ENCODE measurements around the gene COL23A1.
"Not testable (repeated sequence)": the region's sequence is repeated elsewhere in the genome, so short reads cannot be mapped to it uniquely, and the experiment has no call there.

COL23A1 gene

DNA sequence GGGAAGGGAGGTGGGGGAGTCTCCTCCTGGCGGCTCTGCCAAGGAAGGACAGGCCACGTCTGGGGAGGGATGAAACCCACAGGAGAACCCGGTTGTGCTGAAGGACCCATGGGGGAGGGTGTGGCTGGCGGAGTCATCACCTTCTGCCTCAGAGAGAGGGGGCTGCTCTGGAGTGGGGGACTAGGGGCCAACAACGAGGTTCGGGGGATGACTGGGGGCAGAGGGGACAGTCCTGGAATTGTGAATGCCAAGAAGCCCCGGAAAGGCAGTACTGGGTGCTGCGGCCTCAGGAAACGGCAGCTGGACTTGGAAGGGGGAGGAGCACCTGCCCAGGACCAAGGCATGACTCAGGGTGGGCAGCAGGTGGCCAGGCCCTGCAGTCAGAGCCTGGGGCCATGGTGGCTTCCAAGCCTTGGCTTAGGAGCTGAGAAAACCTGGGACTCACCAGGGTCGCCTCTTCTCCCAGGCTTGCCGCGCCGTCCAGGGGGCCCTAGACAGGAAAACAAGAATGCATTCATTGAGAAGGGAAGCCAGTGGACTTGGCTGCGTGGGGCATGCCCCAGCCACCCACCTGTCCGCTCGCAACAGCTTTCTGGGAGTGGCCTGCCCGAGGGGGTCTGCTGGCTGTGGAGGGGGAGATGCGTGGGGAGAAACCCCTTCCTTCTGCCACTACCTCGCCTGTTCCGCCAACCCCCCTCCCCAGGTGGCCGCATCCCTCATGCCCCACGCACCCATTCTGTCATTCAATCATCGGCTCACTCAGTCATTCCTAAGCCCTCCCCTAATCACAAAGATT, 283.6 kb downstream of the COL23A1 start:
- DNase-seq (ENCODE audit: low read depth in 2 of 2), result no peak

DNA sequence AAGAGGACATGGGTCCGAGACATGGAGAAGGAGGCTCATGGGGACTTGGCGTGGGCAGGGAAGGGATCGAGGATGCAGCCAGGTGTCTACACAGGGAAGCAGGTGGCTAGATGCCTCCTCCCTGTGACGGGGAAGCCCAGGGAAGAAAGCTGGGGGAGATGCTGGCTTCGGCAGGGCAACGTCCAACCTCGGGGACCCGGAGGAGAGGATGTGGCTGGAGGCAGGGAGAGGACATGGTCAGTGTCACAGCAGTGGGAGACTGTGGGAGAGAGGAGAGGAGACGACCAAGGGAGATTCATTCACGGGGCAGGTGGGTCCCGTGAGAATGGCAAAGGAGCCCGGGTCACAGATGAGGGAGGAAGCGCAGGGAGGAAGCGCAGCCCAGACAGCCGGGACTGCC, 284.4 kb downstream of the COL23A1 start:
- no peak for DNase-seq (ENCODE audit: low read depth in 2 of 2)

DNA sequence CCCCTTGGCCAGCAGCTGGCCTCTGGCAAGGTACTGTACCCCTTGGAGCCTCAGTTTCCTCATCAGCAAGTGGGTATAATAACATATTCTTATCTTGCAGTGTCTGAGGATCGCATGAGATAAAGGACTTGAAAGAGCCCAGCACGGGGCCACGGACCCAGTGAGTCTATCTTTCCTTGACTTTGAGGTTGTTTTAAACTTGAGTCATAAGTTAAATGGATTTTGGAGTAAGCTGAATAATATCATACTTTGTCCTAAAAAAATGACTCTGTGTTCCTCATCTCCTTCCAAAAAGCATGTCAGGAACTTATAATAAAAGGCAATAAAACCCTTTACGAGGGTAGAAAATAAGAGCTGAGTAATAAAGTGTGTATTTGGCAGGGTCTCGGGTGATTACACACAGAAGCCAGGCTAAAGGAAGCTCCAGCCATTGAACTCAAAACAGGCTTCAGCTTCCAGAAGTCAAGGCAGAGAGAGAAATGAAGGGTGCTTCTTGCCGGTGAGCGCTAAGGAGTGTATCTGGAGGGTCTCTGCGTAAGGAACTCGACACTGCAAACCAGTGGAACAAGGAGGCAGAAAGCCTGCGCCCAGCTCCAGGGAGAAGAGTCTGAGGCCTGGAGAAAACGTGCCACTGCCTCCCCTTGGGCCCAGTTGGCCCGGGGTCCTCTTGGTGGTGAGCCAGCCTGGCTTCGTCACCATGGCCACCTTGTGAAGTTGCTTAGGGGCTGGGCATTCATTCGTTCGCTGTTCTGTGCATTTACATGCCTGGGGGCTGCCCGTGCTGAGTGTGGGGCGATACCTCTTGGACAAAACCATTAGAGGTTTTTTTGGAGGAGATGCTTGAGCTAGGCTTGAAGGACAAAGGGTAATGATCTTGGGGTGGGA, 285.2 kb downstream of the COL23A1 start:
- DNase-seq (ENCODE audit: low read depth in 2 of 2), result no peak

DNA sequence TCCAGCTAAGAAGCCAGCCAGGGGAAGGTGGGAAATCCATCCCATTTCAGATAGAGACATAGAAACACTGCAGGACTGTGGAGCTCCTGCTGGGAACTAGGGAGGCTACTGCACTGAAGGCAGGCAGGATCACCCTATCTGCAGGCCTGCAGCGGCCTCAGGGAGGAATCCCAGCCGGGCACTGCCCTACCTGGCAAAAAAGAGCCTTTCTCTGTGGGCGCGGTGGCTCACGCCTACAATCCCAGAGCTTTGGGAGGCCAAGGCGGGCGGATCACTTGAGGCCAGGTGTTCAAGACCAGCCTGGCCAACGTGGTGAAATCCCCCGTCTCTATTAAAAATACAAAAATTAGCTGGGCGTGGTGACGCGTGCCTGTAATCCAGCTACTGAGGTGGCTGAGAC, 286.2 kb downstream of the COL23A1 start:
- DNase-seq (ENCODE audit: low read depth in 2 of 2), result no peak

DNA sequence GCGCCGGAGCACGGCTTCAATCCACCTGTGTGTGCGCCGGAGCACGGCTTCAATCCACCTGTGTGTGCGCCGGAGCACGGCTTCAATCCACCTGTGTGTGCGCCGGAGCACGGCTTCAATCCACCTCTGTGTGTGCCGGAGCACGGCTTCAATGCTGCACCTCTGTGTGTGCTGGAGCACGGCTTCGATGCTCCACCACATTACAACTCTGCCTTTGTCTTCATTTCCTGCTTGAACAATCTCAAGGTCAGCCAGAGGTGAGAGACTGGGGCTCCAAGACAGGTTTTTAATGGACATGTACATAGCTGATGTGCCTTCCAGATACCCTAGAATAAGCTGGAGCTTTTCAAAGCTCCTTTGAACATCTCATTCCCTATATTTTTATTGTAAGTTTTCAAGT, 287.9 kb downstream of the COL23A1 start:
- DNase-seq (ENCODE audit: low read depth in 2 of 2), result not testable (repeated sequence)

DNA sequence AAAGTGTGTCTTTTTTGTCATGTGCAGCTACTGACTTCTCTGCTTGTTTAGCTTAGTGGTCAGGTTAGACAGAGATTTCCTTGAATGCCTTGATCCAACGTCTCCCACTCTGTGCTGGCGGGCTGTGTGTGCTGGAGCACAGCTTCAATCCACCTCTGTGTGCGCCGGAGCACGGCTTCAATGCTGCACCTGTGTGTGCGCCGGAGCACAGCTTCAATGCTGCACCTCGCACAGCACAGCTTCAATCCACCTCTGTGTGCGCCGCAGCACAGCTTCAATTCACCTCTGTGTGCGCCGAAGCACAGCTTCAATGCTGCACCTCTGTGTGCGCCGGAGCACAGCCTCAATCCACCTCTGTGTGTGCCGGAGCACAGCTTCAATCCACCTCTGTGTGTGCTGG, 288.6 kb downstream of the COL23A1 start:
- DNase-seq (ENCODE audit: low read depth in 2 of 2), result no peak

DNA sequence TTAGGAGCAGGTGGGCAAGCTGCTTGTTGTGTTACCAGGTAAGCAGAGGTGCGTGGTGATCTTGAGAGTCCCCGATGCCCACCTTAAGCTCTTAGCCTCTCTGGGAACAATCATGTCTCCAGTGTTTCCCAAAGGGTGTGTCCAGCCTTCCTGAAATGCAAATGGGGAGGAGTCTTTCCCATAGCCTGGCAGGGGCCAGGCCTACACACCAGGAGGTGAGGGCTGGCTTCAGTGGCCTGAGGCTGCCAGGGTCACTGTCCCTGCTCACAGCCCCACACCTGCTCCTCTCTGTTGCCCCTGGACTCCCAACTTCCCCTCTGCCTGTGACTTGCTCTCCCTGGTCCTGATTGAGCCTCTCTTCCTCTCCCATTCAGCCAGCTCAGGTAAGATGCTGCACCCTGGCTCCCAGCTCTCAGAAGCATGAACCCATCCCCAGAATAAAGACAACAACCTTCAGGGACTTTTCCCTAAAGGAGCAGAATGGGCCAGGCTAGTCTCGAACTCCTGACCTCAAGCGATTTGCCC, 291.8 kb downstream of the COL23A1 start:
- no peak for DNase-seq (ENCODE audit: low read depth in 2 of 2)

DNA sequence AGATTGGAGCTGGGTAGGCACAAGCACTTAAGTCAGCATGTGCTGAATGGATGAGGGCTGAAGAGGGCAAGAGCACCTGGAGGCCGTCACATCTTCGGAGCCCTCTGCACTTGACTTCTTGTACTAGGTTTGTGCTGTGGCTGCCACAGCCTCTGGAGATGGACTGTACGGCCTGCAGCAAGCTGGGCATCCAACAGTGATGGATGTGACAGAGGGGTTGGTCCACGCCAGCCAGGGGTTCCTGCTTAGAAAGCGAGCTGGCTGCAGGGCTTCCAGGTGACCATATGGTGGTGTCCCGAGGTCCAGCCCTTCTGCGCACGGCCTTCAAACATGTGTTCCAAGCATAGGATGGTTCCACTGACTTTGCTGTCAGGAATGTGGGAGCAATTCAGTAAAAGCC, 292.4 kb downstream of the COL23A1 start:
- no peak for DNase-seq (ENCODE audit: low read depth in 2 of 2)

DNA sequence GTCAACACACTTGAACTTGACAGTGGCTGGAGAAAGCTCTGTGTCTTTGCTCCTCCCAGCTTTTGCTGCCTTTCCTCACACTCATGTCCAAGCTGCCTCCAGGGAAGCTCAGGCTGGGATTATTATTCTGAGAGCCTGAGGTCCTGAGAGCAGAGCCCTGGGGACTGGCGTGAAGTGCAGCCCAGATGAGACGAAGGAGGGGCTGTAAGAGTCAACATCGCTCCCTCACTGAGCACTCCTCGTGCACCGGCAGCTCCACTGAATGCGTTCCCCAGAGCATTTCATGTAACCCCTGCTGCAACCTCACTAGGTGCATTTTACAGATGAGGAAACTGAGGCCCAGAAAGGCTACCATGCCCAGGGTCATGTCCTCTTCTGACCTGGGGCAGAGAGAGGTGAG, 294.1 kb downstream of the COL23A1 start:
- DNase-seq (ENCODE audit: low read depth in 2 of 2), result no peak

DNA sequence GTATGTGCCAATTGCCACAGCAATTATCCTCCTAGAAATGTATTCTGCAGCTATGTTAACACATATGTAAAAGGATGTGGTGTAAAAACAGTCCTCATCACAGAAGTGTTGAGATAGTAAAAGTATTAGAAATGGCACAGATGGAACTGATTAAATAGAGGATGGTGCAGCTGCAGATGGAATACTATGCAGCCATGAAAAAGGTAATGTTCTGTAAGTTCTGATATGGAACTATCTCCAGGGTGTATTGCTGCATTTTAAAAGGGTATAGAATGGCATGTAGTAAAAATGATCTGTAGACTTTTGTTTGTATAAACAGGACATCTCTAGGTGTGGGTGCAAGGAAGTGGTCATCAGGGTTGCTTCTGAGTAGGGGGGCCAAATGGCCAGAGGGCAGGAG, 294.6 kb downstream of the COL23A1 start:
- DNase-seq (ENCODE audit: low read depth in 2 of 2), result no peak

DNA sequence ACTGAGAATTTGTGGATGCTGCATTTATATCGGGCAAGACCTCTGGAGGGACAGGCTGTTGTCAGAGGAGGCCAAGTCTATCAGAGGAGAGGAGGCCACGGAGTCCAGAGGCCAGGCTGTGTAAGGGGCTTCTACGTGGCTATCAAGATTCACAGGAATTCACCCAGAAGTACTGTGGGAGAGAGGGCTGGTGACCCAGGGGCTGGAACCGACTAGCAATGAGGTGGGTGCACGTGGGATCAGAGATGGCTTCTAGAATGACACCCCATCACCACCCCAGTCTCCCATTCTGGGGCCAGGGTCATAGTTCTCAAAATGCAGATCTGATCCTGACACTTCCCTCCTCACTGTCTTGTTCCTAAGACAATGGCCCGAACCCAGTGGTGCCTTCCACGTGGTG, 296.4 kb downstream of the COL23A1 start:
- DNase-seq (ENCODE audit: low read depth in 2 of 2), result no peak

DNA sequence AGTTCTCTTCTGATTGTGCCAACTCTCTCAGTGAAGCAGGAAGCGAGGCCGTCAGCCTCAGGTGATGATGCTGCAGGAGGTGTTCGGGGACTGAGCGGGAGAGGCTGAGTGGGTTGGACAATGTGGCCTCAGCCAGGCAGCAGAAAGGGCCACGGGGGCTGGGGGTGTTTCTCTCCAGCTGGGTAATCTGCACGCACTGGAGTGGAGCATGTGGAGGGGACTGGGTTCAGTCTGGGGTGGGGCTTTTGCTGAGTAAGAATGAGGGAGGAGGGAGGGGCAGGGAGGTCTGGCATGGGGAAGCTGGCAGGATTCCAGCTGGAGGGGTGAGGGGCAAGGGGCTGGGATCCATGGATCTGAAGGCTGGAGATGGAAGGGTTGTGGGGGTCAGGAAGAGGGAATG, 296.8 kb downstream of the COL23A1 start:
- DNase-seq (ENCODE audit: low read depth in 2 of 2), result no peak

DNA sequence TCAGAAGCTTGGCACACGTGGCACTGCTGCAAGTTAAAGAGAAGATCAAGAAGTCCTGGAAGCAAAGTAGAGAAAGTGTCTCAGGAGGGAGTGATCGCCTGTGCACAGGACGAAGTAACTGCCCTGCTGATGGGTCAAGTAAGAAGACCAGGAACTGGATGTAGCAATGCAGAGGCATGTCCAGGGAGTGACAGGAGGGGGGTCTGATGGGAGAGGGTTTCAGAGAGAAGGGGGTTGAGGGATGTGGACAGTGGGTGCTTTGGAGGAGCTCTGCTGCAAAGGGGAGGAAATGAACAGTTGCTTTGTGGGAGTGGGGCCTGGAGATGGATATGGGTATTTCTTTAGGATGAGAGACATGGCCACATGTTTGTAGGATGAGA, 297.4 kb downstream of the COL23A1 start:
- DNase-seq (ENCODE audit: low read depth in 2 of 2), result no peak

DNA sequence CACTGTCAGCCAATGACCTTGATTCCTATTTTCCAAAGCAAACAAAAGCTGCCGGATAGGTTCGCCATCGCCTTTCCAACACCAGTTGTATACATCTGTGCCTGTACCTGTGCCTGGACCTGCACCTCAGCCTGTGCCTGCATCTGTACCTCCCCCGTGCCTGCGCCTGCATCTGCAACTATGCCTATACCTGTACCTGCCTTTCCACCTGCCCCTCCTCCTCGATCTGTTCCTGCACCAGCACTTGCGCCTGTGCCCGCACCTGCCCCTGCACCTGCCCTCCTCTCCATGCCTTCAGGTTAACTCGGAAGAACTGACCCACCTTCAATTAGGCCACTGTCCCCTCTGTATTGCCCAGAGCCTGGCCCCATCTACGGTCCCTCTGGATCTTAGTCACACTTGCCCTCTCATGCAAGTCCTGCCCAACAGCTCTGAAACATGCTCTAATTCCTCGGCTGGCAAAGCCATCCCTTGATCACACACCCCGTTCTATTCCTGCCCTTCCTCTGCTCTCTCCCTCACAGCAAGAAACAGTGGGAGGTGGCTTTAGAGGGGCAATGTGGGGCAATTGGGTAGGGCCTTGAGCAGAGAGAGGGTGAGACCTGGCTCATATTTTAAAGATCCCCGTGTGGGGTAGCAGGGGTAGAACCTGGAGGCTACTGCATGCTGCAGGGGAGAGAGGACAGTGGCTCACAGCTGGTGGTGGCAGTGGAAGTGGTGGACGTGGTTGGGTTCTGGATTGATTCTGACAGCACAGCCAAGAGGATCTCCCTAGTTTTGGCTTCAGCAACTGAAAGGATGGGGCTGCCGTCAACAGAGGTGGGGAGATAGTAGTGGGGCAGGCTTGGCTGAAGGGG, 298.0 kb downstream of the COL23A1 start:
- no peak for DNase-seq (ENCODE audit: low read depth in 2 of 2)

DNA sequence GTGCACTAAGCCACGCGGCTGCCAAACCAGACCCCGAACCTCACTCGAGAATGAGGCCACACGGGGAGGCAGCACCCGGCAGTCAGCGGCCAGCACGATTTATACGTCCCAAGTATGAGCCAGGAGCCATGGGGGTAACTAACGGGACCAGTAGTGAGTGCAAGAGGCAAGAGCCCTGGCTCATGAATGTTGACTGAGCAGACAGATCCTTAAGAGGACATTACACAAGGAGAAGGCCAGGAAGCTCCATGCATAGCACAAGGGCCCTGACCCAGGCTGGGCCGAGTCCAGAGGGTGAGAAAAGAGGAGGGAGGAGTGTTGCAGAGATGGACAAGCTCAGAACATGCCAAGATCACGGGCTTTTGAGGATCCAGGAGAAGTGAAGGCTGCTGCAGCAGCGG, 299.0 kb downstream of the COL23A1 start:
- no peak for DNase-seq (ENCODE audit: low read depth in 2 of 2)

DNA sequence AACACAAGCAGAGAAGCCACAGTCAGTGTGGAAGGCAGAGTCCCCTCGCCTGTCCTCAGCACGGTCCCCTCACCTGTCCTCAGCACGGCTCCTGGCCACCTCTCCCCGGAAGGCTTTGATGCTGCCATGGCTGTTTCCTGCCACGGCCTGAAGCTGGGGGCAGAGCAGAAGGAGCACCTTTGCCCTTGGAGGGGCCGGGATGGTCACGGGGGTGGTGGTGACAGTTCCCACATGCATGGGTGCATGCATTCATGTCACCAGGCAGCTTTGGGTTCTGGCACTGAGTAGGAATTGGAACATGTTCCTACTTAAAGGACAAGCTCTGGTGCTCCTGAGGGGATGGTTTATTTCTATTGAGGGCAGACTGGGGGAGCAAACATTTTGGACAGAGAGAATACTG, 299.8 kb downstream of the COL23A1 start:
- no peak for DNase-seq (ENCODE audit: low read depth in 2 of 2)

DNA sequence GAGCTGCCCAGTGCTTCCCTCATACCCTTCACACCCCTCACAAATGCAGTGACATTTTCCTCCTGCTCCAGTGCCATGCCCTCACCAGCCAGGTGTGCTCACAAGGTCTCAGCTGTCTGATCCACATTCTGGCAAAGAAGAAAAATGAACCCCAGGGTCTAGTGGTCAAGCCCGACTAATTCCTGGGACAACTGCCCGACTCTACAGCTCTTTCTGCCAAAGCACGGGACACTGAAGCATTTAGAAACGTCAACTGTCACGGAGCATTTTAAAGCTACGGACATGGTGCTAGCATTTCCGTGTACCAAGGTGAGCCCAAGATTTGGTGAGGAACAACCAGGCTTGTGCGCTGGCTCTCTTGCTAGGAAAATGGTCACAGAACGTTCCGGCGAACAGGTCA, 300.8 kb downstream of the COL23A1 start:
- DNase-seq (ENCODE audit: low read depth in 2 of 2), result no peak

DNA sequence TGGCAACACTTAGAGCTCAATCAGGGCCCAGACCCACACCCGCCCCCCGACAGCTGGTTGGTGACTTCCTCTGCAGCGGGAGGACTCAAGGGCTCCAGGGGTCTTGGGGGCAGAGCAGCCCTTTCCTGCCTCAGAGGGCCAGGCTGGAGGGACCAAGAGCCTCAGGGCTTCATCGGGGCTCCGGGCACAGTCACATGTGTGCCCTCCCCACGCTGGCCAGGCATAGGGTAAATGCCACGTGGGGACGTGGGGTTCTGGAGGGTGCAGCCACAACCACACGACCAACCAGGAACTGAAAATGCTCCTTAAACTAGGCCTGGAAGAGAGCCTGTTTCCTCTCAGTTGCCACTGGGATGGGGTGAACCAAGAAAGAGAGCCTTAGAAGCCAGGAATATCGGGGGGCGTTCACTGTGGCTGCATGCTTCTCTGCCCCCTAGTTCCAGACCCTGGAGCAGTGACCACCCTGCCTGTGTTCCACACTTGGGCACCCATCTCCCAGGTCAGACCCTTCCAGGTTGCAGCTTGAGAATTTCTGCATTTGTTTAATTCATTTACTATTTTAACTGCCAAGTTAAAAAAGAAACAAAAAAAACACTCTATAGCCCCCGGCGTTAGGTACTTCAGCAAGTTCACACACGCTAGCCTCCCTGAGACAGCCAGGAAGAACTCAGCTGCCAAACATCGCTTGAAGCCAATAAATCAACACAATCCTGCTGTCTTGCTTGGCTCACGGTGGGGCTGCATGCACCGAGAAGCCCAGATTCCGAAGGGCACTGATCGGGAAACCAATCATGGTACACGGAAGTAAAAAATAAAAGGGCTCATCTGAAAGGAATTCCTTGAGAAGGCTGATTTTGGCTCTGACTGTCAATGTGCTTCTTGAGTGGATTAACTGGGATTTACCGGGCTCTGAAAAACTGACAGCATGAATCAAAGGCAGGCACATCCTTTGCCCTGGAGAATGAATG, 301.5 kb downstream of the COL23A1 start:
- no peak for DNase-seq (ENCODE audit: low read depth in 2 of 2)

DNA sequence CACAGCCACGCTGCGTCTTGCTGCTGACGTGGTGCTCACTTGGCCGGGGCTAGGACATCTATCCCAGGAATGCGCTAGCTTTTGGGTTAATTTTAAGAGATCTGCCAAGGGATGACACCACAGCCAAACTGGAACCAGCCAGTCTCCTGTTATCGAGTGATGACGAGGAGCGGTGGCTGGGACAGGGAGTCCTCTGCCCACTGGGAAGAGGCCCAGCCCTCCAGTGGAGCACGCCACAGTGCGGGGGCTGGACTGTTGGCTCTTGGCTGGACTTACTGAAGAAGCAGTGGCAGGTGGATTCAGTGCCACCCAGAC, 302.4 kb downstream of the COL23A1 start:
- DNase-seq (ENCODE audit: low read depth in 2 of 2), result no peak

DNA sequence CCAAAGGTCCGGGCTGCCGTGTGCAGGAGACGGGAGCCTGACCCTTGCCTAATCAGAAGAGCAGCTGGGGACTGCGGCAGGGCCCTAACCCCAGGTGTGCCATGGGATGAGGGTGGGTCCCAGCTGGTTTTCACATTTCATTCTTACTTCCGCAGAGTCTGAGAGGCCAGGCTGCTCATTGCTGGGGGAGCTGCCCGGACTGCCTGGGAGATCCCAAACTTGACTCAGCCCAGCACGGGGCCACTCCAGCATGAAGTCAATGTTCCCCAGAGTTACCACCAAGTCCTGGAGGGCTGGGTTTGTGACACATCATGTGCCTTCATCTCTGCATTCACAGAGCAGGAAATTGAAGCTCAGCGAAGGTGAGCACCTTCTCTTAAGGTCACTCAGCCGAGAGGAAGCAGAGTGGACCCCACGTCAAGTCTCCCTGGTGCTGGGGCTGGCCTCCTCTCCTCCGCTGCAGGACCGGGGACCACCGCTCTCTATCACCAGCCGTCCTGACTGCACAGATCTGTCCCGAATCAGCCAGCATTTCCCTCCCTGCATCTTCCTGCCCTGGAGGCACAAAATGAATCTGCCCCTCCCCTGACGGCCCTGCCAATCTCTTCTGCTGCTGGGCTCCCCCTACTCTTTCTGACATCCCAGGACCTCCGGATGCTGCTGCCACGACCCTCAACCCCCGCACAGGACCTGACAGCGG, 303.0 kb downstream of the COL23A1 start:
- DNase-seq (ENCODE audit: low read depth in 2 of 2), result no peak

All from stimulated activated CD4-positive, alpha-beta T cell treated with anti-CD3 and anti-CD28 coated beads, Interleukin-4, amount 100 ng/mL, for 48 hours (primary cell).